Hepatocyte (in vitro differentiated cells): ENCODE measurements around the gene CCDC8.

Experiments used
- CTCF ChIP-seq: fragments of 200-600 bp; sonication (generic); IDR thresholded peaks from 2 replicates; pipeline ENCODE4 v1.5.1; 2016; ENCODE audit warnings: antibody characterized with exemption, mild to moderate bottlenecking; ENCODE audit not compliant: poor library complexity
- EZH2phosphoT487 ChIP-seq: fragments of 200-600 bp; sonication (generic); IDR thresholded peaks from one replicate; pipeline ENCODE4 v1.6.1; 2018; ENCODE audit warnings: antibody characterized with exemption, mild to moderate bottlenecking, low read depth, moderate library complexity; ENCODE audit not compliant: unreplicated experiment, severe bottlenecking

GRCh38 chr19:46380690-46381089 lies 32.7 kb downstream of the CCDC8 start:
- TF ChIP-seq CTCF = no peak
- TF ChIP-seq EZH2phosphoT487 = no peak
